ENCODE measurements around the gene KLHL41.

KLHL41 gene

DNA sequence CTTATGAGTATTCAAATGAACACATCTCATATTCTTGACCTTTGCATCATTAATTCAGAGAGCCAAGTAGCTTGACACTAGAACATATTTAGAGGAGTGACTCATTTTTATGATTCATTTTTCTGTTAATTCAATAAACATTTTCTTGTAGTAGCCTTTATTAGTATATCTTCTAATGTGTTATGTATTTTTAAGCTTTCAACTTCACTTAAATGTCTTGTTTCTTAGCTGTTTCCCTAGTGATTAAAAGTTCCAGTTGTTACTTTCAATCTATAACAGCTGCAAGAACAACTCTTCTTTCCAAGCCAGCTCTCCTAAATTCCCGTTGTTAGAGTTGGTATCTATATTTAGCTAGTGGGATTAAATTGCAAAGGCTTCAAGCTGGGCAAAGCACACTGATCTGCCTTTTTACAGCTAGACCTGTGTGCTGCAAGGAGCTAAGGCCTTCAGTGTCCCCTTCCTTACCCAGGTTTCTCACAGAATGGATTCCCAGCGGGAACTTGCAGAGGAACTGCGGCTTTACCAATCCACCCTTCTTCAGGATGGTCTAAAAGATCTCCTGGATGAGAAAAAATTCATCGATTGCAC, at the start of gene KLHL41:
KLHL41 (plus strand) TSS at position 405 of the 588 bp plus-strand sequence; CDS start at position 482, 77 bp downstream.
- no peak for DNase-seq (ENCODE audit: low read depth)

- no peak for DNase-seq (ENCODE audit: low read depth)
Observed at GRCh38 chr2:169461143-169461542, 48.4 kb upstream of the KLHL41 start.

- no peak for DNase-seq (ENCODE audit: low read depth)
Observed at GRCh38 chr2:169462896-169463695, 46.4 kb upstream of the KLHL41 start.

- no peak for DNase-seq (ENCODE audit: low read depth)
Observed at GRCh38 chr2:169464466-169464865, 45.0 kb upstream of the KLHL41 start.

- no peak for DNase-seq (ENCODE audit: low read depth)
Observed at GRCh38 chr2:169464882-169465281, 44.6 kb upstream of the KLHL41 start.

GRCh38 chr2:169468841-169469240, 40.7 kb upstream of the KLHL41 start:
- no peak for DNase-seq (ENCODE audit: low read depth)

- DNase-seq (ENCODE audit: low read depth), result no peak
Observed at GRCh38 chr2:169469952-169470572, 39.4 kb upstream of the KLHL41 start.

DNA sequence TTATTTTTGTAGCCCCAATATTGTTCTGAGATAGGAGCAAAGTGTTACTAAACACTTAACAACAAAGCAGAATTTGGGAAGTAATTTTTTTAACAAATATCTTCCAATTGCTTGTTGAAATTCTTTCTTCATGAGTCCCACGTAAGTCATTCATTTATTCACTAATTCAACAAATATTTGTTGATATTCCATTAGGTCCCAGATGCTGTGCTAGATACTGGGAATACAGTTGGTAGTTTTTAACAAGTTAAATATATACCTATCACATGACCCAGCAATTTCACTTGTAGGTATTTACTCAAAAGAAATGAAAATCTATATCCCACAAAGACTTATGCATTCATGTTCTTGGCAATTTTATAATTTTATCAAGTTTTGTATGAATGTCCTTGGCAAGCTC, 37.3 kb upstream of the KLHL41 start:
- DNase-seq (ENCODE audit: low read depth), result no peak

- no peak for DNase-seq (ENCODE audit: low read depth)
Observed at GRCh38 chr2:169476459-169476858, 33.0 kb upstream of the KLHL41 start.

DNA sequence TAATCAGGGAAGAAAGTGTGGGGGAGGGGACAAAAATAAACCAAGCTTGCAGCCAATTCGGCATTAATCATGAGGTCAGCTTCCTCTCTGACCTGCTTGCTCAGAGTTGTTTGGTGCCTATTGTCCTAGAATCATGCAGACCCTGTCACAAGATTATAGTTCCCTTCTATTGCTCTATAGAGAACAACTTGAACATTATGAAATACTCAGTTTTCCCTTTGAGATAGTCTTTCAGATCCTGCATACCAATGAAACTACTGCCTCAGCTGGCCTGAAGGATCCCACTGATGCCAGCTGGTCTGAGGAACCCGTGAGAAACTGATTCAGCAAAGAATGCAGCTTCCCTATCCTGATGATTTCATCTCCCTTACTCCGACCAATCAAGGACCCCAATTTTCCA, 31.2 kb upstream of the KLHL41 start:
- DNase-seq (ENCODE audit: low read depth), result no peak

- DNase-seq (ENCODE audit: low read depth), result no peak
Observed at GRCh38 chr2:169478745-169479256, 30.7 kb upstream of the KLHL41 start.

- peak; percentile 46 for DNase-seq (ENCODE audit: low read depth)
Observed at GRCh38 chr2:169479257-169480078, 30.0 kb upstream of the KLHL41 start, which contains the start of gene BBS5. BBS5 (plus strand) TSS chr2:169479494; CDS start chr2:169479554, 60 bp downstream.

DNA sequence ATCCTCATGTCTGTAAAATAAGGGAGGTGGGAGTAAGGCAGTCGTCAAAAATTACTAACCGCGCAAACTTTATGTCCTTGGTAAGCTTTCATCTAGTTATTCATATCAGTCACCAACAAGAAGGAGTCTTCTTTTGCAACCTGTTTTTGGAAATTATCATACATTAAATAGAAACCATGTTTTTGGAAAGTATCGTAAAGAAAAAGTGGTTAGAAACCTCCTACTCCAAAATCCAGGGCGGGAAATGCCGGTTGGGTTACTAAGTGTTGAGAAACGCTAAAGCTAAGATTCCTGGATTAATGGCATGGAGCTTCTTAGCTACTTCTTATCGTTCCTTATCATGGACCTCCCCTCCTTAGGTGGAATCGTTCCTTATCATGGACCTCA, 29.4 kb upstream of the KLHL41 start:
- DNase-seq (ENCODE audit: low read depth), result no peak

DNA sequence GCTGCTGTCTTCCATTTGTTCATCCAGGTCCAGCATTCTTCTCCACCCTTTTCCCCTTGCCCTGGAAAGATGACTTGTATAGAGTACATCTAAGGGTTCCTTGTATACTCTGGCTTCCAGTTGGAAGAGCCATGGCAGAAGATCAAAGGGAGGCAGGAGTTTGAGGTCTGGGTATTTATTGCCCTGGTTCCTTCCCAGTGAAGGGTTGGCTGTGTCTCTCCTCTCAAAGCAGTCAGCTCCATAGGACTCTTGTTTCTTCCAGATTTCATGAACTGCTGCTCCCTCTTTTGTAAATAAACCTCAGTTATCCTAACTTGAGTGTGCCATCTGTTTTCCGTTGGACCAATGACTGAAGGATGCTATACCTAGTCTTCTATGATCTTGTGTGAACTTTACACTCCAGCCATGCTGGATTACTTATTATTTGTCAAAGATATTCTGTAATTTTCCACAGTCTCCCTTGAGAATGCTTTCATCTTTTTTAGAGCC, 23.8 kb upstream of the KLHL41 start:
- DNase-seq (ENCODE audit: low read depth), result no peak

DNA sequence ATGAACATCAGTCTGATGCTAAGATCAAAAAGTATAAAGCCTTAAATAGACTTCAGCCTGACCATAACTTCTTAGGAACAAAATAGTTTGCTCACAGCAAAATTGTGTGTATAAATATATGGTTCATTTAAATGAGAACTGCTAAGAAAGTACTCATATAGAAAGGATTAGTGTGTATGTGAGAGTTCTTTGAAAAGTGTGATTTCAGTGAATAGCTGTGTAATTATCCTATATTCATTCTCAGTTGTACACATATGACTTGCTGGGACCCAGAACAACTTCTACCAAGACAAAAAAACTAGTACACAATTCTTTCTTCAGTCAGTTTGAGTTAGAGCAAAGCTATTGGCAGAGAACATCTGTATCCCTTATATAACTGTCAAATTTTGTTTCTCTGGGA, 23.0 kb upstream of the KLHL41 start:
- DNase-seq (ENCODE audit: low read depth), result no peak

DNA sequence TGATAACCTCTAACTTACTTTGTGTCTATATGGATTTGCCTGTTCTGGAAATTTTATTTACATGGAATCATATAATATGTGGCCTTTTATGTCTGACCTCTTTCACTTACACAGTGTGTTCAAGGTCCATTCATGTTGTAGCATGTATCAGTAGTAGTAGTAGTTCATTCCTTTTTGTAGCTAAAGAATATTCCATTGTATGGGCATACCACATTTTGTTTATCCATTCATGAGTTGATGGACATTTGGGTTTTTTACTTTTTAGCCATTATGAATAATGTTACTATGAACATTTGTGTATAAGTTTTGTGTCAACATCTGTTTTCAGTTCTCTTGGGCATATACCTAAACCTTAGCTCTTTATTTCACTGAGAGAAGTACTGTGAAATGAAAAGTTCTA, 18.7 kb upstream of the KLHL41 start:
- no peak for DNase-seq (ENCODE audit: low read depth)

- DNase-seq (ENCODE audit: low read depth), result no peak
Observed at GRCh38 chr2:169491378-169491777, 18.1 kb upstream of the KLHL41 start.

- no peak for DNase-seq (ENCODE audit: low read depth)
Observed at GRCh38 chr2:169493360-169493759, 16.1 kb upstream of the KLHL41 start.

DNA sequence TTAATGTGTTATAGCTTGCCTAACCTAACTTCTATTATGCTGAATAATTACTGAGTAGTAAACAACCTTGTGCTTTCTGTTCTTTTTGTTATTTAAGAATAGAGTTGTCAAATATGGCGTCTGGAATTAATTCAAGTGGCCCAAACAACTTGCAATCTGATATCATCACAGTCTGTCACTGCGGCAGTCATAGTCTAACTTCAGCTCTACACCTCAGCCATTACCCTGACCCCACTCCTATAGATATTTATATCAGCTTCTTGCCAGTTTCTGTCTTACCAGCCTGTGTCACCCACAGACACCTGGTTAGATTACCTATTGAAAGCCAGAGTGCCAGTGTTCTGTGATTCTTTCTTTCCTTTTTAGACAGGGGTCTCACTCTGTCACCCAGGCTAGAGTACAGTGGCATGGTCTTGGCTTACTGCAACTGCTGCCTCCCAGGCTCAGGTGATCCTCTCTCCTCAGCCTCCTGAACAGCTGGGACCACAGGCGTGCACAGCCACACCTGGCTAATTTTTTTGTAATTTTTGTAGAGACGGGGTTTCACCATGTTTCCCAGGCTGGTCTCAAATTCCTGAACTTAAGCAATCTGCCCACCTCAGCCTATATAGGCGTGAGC, 14.1 kb upstream of the KLHL41 start:
- DNase-seq (ENCODE audit: low read depth), result no peak

DNA sequence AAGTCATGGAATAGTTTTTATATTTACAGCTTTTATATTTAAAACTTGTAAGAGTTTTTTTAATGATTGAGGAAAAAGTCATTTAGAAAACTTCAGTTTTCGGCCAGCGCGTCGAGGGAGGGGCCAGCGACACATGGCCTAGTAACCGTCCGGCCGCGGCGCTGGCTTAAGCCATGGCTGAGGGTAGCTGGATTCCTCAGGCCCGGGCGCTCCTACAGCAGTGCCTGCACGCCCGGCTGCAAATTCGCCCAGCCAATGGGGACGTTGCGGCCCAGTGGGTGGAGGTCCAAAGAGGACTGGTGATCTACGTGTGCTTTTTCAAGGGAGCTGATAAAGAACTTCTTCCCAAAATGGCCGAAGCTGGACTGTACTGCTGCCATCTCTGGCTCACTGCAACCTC, 4.9 kb upstream of the KLHL41 start:
- no peak for DNase-seq (ENCODE audit: low read depth)

GRCh38 chr2:169507698-169508097, 1.8 kb upstream of the KLHL41 start:
- DNase-seq (ENCODE audit: low read depth), result no peak

- DNase-seq (ENCODE audit: low read depth), result no peak
Observed at GRCh38 chr2:169509955-169510354, 453 bp downstream of the KLHL41 start.
